ENCODE data around the gene IL36G.
"Not testable (repeated sequence)": the region's sequence is repeated elsewhere in the genome, so short reads cannot be mapped to it uniquely, and the experiment has no call there.

IL36G gene

GRCh38 chr2:112977559-112978056, at the start of gene IL36G:
IL36G (plus strand) TSS chr2:112978006; CDS start chr2:112978639, 633 bp downstream.
- no peak for DNase-seq (ENCODE audit: low read depth in 2 of 2)

- DNase-seq (ENCODE audit: low read depth in 2 of 2) = no peak
Observed at GRCh38 chr2:112933261-112933660, 44.5 kb upstream of the IL36G start.

GRCh38 chr2:112934117-112934516, 43.7 kb upstream of the IL36G start:
- DNase-seq (ENCODE audit: low read depth in 2 of 2) = not testable (repeated sequence)

GRCh38 chr2:112936927-112937232, 40.9 kb upstream of the IL36G start:
- DNase-seq (ENCODE audit: low read depth in 2 of 2) = no peak

- DNase-seq (ENCODE audit: low read depth in 2 of 2) = peak in 1 of 2 experiments; percentile 7
Observed at GRCh38 chr2:112938904-112939303, 38.9 kb upstream of the IL36G start.

- DNase-seq (ENCODE audit: low read depth in 2 of 2) = no peak
Observed at GRCh38 chr2:112939425-112939824, 38.4 kb upstream of the IL36G start.

- DNase-seq (ENCODE audit: low read depth in 2 of 2) = no peak
Observed at GRCh38 chr2:112940859-112941625, 36.8 kb upstream of the IL36G start.

GRCh38 chr2:112941753-112942653, 35.8 kb upstream of the IL36G start:
- DNase-seq (ENCODE audit: low read depth in 2 of 2) = peak; percentile 26 to 37

GRCh38 chr2:112942654-112943002, 35.2 kb upstream of the IL36G start:
- no peak for DNase-seq (ENCODE audit: low read depth in 2 of 2)

GRCh38 chr2:112944971-112945370, 32.8 kb upstream of the IL36G start:
- no peak for DNase-seq (ENCODE audit: low read depth in 2 of 2)

- no peak for DNase-seq (ENCODE audit: low read depth in 2 of 2)
Observed at GRCh38 chr2:112946086-112946485, 31.7 kb upstream of the IL36G start.

- no peak for DNase-seq (ENCODE audit: low read depth in 2 of 2)
Observed at GRCh38 chr2:112947374-112947773, 30.4 kb upstream of the IL36G start.

GRCh38 chr2:112949456-112949855, 28.4 kb upstream of the IL36G start:
- no peak for DNase-seq (ENCODE audit: low read depth in 2 of 2)

GRCh38 chr2:112954364-112954763, 23.4 kb upstream of the IL36G start:
- DNase-seq (ENCODE audit: low read depth in 2 of 2) = no peak

GRCh38 chr2:112957511-112957910, 20.3 kb upstream of the IL36G start:
- DNase-seq (ENCODE audit: low read depth in 2 of 2) = no peak

- peak; percentile 25 to 39 for DNase-seq (ENCODE audit: low read depth in 2 of 2)
Observed at GRCh38 chr2:112958428-112959108, 19.2 kb upstream of the IL36G start.

GRCh38 chr2:112959109-112959812, 18.5 kb upstream of the IL36G start:
- DNase-seq (ENCODE audit: low read depth in 2 of 2) = no peak

- no peak for DNase-seq (ENCODE audit: low read depth in 2 of 2)
Observed at GRCh38 chr2:112960230-112960825, 17.5 kb upstream of the IL36G start.

GRCh38 chr2:112962308-112963175, 15.3 kb upstream of the IL36G start:
- DNase-seq (ENCODE audit: low read depth in 2 of 2) = no peak

GRCh38 chr2:112967023-112967422, 10.8 kb upstream of the IL36G start:
- DNase-seq (ENCODE audit: low read depth in 2 of 2) = no peak

Data from fibroblast of skin of left quadriceps (primary cell).